Prostate gland (tissue), 2 donors: ENCODE results near the gene NPEPL1. TPM values are rescaled to one million over a fixed set of nuclear protein-coding genes. Genes with fewer than 3 reads are reported as not detected.

Experiments used
- DNase-seq: peaks from one replicate; pipeline ENCODE4 v3.0.0-alpha.2; 2019; ENCODE audit warnings: low spot score
- H3K27ac ChIP-seq, 2 donors: fragments of 200-600 bp; sonication (generic); 2 replicates each; pipeline ENCODE4 v1.5.1; 2017 to 2019
- H3K27me3 ChIP-seq: fragments of 200-600 bp; sonication (generic); replicated peaks from 2 replicates; pipeline ENCODE4 v1.5.1; 2019; ENCODE audit not compliant: insufficient read depth
- H3K36me3 ChIP-seq, 2 donors: fragments of 200-600 bp; sonication (generic); 1 replicate in 1 of 2; 2 replicates in 1 of 2; pipeline versions ENCODE4 v1.5.1 to v1.8.1; 2017 to 2019
- H3K4me1 ChIP-seq: fragments of 200-600 bp; sonication (generic); replicated peaks from 2 replicates; pipeline ENCODE4 v1.5.1; 2019
- H3K4me3 ChIP-seq, 2 donors: fragments of 200-600 bp; sonication (generic); 2 replicates each; pipeline ENCODE4 v1.5.1; 2017 to 2019
- H3K9me3 ChIP-seq: fragments of 200-600 bp; sonication (generic); 2 replicates; pipeline ENCODE4 v1.5.1; 2017
- CTCF ChIP-seq, 4 experiments: fragments of 200-600 bp in 2 of 4; fragments of 450-650 bp in 2 of 4; sonication (generic) in 2 of 4; IDR thresholded peaks; 1 replicate in 3 of 4; 2 replicates in 1 of 4; pipeline ENCODE4 v1.5.1; 2016 to 2019; ENCODE audit warnings: antibody characterized with exemption in 4 of 4, mild to moderate bottlenecking in 2 of 4, moderate library complexity in 2 of 4
- POLR2A ChIP-seq: fragments of 450-650 bp; IDR thresholded peaks from one replicate; pipeline ENCODE4 v1.6.1; 2016; ENCODE audit warnings: antibody characterized with exemption, mild to moderate bottlenecking
- POLR2AphosphoS5 ChIP-seq: sonication (generic); formaldehyde crosslinking; IDR thresholded peaks from one replicate; pipeline ENCODE4 v1.6.1; 2017; ENCODE audit warnings: antibody characterized with exemption
- WGBS: methylation state at CpG from one replicate; pipeline ENCODE4 v1.1.5; 2018; 5-methylcytosine and 5-hydroxymethylcytosine counted together
- intact Hi-C: fragments of 100-400 bp; cut with DNase I; formaldehyde crosslinking; loops from one replicate; pipeline ENCODE4 v1.14.2; 2022
- total RNA-seq, 2 donors: library from RNA; depleted of rRNA; stranded (reverse); fragments of >200 nt; gene quantifications; one replicate each; pipeline ENCODE4 v1.1.0, GENCODE V29; 2016

The NPEPL1 gene
- total RNA-seq, 2 donors from 2014 or later: 25.7 to 63.1 TPM

GRCh38 chr20:58688840-58689239 lies 3.8 kb upstream of the NPEPL1 start:
- H3K27ac ChIP-seq: no peak overlapping the region
- no peaks in the 10 kb centered on the region for H3K9me3 ChIP-seq
- no peak overlapping the region for H3K4me3 ChIP-seq
- intact Hi-C loops: no loop called here
- no peak for TF ChIP-seq POLR2A
- TF ChIP-seq POLR2AphosphoS5: no peak
- TF ChIP-seq CTCF (IDR thresholded peaks at IDR 0.05): no peak
- peaks cover 7% of the 10 kb centered on the region for H3K4me1 ChIP-seq
- 57% methylated on average over 6 of the region's 6 CpGs for WGBS
- DNase-seq: no peak
- H3K27me3 ChIP-seq: no peaks in the 10 kb centered on the region
- no peaks in the 10 kb centered on the region for H3K36me3 ChIP-seq

GRCh38 chr20:58690396-58691135 lies 2.0 kb upstream of the NPEPL1 start:
- no peaks in the 10 kb centered on the region for H3K9me3 ChIP-seq

GRCh38 chr20:58691773-58692578 lies 624 bp upstream of the NPEPL1 start:
- Histone ChIP-seq H3K4me1 (peaks cover 8% of the 10 kb centered on the region), H3K36me3 (peaks cover 0 to 2% of the 10 kb centered on the region in 2 donors), H3K4me3 (no peak overlapping the region), H3K9me3 (no peaks in the 10 kb centered on the region), H3K27me3 (no peaks in the 10 kb centered on the region), H3K27ac (peak overlapping the region; percentile 68 to 74)
- intact Hi-C loops: loop anchor here (2.0 to 10.0 kb wide), 3 partner anchors 41 to 457 kb away; partner anchors contain the start of gene STX16
- 81% methylated on average over 27 of the region's 31 CpGs for WGBS
- no peak for DNase-seq
- TF ChIP-seq CTCF (IDR thresholded peaks at IDR 0.05) (no peak), POLR2A (no peak), POLR2AphosphoS5 (no peak)

More at GRCh38 chr20:58690396-58691135, 2.0 kb upstream of the NPEPL1 start:
- TF ChIP-seq POLR2AphosphoS5 (no peak), POLR2A (no peak), CTCF (IDR thresholded peaks at IDR 0.05) (no peak)
- Histone ChIP-seq H3K4me1 (peaks cover 8% of the 10 kb centered on the region), H3K27me3 (no peaks in the 10 kb centered on the region), H3K36me3 (no peaks in the 10 kb centered on the region), H3K4me3 (no peak overlapping the region), H3K27ac (peak overlapping the region; percentile 33 to 62)
- peak; percentile 34 for DNase-seq
- intact Hi-C loops: loop anchor here (5.0 to 10.0 kb wide), 2 partner anchors 208 to 456 kb away; no protein-coding TSS in a partner anchor
- WGBS: 12% methylated on average over 7 of the region's 7 CpGs

GRCh38 chr20:58693226-58694006 lies 816 bp downstream of the NPEPL1 start:
- no peak for DNase-seq

More at GRCh38 chr20:58693226-58694006, 816 bp downstream of the NPEPL1 start:
- peak overlapping the region; percentile 39 to 41 for H3K4me3 ChIP-seq
- no peaks in the 10 kb centered on the region for H3K9me3 ChIP-seq
- peak overlapping the region; percentile 50 to 60 for H3K27ac ChIP-seq
- H3K4me1 ChIP-seq: peaks cover 8% of the 10 kb centered on the region
- no peaks in the 10 kb centered on the region for H3K27me3 ChIP-seq
- no peak for TF ChIP-seq POLR2A
- TF ChIP-seq CTCF (IDR thresholded peaks at IDR 0.05): no peak
- no peak for TF ChIP-seq POLR2AphosphoS5
- 38% methylated on average over 37 of the region's 51 CpGs for WGBS
- intact Hi-C loops: loop anchor here (2.0 to 10.0 kb wide), 3 partner anchors 43 to 459 kb away; partner anchors contain the start of gene STX16
- H3K36me3 ChIP-seq: peaks cover 0 to 4% of the 10 kb centered on the region in 2 donors
